Fibroblast of the conjunctiva (primary cell): ENCODE measurements around the gene TRAF1.

Source experiments
- DNase-seq: peaks from one replicate; pipeline ENCODE4 v3.0.0-alpha.2; 2010; ENCODE audit warnings: low read depth

Gene TRAF1

GRCh38 chr9:120923620-120924328 is 2.8 kb downstream of the TRAF1 start:
- DNase-seq: no peak

- DNase-seq: no peak
Observed at GRCh38 chr9:120922404-120923195, 4.0 kb downstream of the TRAF1 start.

DNA sequence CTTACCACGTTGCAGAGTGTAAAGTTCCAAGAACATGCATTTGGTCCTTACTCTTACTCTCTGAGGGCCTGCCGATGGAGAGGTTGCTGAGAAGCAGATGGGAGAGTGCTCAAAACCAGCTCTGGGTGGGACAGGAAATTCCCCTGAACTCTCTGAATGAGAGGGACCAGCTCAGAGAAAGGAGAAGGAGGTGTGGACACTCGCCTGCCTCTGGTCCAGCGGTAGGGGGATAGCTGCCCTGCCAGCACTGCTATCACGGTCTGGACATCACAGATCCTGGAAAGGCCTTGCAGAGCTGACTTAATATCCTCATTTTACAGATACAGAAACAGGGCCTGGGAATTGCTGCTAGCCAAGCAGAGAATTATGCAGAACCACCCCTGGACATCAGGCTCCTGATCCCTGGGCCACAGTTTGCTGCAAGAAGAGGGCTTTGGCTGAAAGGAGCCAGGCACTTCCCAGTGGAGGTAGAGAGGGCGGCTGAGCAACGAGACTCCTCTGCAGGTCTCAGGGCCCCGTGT is 4.9 kb downstream of the TRAF1 start:
- no peak for DNase-seq

- no peak for DNase-seq
Observed at GRCh38 chr9:120920806-120921178, 5.8 kb downstream of the TRAF1 start.

DNA sequence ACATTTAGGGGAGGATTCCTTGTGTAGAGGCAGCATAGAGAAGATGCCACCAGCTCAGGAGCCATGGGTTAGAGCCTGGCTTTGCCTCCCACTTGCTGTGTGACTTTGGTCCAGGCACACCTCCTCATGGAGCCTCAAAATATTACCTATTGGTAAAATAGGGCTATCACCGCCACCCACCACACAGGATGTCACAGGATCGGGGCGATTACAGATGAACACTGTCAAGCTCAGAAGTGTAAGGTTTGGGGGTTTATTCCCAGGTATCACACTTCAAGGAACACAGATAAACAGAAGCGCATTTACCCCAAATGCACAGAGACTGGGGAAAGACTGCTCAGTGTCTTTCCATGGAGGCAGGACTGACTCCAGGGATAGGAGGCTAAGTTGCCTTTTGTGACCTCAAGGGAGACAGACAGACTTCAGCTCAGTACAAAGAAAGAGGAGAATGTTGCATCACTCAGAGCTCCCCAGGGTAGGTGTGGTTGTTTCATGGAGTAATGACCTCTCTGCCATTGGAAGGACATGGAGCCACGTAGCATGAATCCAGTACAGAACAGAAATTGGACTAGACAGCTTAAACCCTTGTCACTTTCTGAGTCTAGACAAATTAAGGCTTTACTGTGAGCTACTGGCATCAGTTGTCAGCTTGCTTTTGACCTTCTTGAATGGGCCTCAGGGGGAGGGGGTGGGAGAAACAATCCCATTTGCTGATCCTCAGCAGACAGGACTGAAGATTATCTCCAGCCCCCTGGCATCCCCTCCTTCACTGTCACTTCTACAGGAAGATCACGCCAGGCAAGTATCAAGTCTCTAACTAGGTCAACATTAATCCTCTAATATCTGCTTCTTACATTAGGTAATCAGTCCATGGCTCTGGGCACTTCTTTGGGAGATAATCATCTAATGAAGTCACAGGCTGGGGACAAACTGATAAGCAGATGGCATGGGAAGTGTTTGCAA is 6.5 kb downstream of the TRAF1 start:
- DNase-seq: no peak

GRCh38 chr9:120918931-120919842 is 7.4 kb downstream of the TRAF1 start:
- DNase-seq: no peak

- DNase-seq: no peak
Observed at GRCh38 chr9:120917929-120918762, 8.4 kb downstream of the TRAF1 start.

DNA sequence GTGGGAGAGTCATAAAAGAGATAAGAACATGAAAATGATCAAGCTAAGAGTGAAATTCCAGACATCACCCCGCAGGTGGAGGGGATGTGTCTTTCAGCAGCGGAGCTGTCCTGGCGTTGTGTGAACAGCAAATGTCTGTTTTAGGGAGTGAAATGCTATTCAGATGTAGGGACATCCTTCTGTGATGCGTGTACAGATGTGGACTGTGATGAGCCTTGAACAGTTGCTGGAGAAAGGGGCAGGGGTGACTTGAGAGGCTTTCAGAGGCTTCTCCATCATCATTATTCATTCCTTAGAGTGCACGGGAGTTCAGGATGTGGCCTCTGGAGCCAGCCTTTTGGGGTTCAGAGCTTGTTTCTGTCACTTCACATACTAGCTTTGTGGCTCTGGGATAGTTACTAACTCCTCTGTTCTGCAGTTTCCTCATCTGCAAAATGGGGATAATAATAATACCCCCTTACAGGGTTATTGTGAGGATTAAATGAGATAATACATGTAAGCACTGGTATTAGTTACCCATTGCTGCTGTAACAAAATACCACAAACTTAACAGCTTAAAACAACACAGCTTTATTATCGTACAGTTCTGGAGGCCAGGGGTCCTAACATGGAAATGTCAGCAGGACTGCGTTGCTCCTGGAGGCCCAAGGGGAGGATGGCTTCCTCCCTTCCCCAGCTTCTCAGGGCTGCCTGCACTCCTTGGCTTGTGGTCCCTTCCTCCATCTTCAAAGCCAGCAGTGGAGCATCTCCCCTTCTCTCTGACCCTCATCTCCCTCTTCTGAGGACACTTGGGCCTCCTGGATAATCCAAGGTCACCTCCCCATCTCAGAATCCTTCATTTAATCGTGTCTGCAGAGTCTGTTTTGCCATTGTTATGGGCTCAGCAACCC is 9.4 kb downstream of the TRAF1 start:
- no peak for DNase-seq

GRCh38 chr9:120916588-120916987 is 10.0 kb downstream of the TRAF1 start:
- DNase-seq: peak; percentile 94

GRCh38 chr9:120915854-120916470 is 10.6 kb downstream of the TRAF1 start:
- DNase-seq: no peak

GRCh38 chr9:120914953-120915352 is 11.6 kb downstream of the TRAF1 start:
- DNase-seq: no peak

DNA sequence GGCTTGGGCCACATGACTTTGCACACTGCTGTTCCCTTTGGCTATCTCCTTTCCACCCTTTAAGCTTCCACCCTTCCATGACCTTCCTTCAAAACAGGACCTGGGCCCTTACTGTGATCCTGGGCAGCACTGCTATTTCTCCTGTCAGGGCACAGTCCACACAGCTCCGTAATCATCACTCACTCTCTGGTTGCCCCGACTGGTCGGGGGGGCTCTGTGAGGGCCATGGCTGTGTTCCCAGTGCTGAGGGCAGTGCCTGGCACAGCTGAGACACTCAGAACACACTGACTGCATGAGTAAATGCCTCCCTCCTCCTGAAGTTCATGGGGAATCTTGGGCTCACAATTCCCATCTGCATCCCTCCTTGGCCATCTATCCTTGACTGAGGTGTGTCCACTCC is 12.2 kb downstream of the TRAF1 start:
- DNase-seq: no peak

GRCh38 chr9:120913647-120914264 is 12.8 kb downstream of the TRAF1 start:
- no peak for DNase-seq

DNA sequence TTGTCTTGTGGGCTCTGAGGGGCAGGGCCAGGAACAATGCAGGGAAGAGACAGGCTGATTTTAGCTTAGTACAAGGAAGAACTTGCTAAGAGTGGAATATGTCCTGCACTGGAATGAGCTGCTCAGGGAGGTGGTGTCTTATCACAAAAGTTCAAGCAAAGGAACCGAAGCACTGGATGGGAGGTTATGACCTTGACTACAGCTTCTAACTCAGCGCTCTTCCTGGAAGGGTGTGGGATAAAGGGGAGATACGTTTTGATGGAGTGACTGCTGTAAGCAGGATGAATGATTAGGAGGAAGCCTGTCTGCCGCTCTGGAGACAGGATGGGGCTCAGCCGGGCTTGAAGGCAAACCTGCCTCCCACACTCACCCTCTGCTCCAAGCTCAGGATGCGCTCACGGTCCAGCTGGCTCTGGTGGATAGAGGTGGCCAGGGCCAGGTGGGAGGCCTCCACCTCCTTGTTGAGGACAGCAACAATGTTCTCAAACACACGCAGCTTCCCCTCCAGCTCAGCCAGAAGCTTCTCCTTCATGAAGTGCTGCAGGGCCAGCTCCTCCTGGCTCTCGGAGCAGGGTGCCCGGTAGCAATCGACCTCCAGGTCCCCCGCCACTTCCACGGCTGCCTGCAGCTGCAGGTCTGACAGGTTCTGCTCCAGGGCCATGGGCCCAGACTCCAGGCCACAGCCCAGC is 13.5 kb downstream of the TRAF1 start:
- no peak for DNase-seq

DNA sequence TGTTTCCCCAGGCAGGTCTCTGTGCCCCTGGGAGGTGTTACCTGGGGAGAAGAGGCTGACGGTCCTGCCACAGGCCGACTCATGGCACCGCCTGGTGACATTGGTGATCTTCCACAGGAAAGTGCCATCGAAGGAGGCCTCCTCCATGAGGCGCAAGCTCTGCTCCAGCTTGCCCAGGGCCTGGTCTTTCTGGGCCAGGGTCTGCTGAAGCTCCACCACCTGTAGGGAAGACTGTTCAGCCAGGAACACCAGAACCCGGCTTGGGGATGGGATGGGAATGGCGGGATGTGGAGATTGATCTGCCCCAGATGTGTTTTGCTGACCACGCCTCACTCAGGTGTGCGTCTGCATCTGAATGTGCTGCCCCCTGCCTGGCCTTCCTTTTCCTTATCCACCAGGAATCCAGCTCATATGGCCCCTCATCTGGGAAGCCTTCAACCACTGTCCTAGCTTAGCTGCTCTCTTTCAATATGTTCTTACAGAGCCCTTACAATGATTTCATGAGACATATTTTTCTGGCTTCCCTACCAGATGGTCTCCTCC is 15.2 kb downstream of the TRAF1 start:
- no peak for DNase-seq

DNA sequence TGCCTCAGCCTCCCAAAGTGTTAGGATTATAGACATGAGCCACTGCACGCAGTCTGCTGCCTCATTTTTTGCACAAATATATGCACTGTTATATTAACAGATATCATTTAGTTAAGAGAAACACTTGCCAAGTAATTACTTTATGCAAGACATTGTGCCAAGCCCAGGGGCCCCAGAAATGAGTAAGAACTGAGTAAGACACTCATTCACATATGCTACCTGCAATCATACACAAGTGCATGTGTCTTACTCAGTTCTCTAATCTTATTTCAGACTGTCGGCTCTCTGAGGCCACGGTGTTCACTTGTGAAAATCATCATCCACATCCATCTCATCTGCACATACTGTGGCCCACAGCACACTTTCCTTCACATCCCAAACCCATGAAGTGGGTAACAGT is 16.0 kb downstream of the TRAF1 start:
- no peak for DNase-seq

DNA sequence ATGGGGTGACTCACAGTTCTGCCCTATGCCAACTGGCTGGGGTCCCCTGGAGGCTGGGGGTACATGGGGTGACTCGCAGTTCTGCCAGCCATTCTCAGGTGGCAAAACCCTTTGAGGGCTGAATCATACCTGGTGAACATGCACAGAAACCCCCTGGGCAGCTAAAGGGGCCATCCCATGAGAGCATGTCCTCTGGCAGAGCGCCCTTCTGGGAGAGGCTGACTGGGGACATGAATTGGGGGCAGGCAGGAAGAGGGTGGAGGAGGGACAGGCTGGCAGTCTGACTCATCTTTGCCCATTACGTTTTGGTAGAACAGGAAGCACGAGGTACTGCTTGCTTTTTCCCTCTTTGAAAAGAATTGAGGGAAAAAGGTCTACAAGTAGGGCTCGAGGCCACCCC is 16.7 kb downstream of the TRAF1 start:
- DNase-seq: no peak
